ENCODE measurements around the gene ZNF598.

ZNF598 gene

DNA sequence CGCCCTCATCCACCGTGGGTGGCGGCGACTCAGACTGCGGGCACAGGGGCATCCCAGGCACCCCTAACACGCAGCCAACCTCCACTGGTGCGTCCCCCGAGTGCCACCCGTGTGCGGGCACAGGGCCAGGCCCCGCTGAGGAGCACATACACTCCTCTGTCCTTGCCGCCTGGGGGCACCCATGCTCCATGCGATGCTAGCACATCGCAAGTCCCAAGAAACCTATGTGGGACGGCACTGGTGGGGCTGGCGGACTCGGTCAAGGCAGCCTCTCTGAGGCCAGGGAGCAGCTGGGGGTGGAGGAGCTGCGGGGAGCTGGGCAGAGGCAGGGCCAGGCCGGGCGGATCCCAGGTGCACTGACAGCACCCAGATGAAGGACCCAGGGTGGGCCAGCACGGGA, 4.0 kb downstream of the ZNF598 start:
- DNase-seq, result no peak

DNA sequence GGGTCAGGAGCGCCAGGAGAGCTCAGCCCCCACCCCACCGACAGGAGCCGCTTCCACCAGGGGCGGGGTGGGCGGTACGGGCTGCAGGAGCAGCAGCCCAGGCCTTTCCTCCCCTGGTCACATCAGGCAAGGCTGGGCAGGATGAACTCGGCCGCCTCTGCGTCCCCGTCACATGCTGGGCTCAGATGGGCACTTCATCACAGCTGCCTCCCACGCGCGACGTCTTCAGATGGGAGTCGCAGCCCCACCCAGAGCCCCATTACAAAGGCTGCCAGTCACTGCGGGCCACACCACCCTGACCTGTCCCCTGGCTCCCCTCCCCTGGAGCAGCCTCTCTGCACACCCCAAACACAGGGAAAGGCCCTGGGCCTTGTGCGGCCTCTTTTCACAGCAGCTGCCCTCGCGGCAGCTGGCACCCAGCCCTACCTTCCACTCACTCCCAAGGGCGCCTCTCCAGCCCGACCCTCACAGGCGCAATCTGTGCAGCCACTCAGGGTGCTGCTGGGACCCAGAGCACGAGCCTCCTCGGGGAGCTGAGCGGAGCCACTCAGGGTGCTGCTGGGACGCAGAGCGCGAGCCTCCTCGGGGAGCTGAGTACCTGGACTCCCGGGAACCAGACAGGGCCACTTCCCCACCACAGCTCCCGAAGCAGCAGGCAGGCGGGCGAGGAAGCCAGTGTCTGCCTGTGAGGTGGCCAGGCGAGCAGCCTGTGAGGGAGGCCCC, 4.7 kb downstream of the ZNF598 start:
- DNase-seq, result no peak

- peak; percentile 85 for DNase-seq
These were observed 5.6 kb downstream of the ZNF598 start for GRCh38 chr16:2003827-2004641.

DNA sequence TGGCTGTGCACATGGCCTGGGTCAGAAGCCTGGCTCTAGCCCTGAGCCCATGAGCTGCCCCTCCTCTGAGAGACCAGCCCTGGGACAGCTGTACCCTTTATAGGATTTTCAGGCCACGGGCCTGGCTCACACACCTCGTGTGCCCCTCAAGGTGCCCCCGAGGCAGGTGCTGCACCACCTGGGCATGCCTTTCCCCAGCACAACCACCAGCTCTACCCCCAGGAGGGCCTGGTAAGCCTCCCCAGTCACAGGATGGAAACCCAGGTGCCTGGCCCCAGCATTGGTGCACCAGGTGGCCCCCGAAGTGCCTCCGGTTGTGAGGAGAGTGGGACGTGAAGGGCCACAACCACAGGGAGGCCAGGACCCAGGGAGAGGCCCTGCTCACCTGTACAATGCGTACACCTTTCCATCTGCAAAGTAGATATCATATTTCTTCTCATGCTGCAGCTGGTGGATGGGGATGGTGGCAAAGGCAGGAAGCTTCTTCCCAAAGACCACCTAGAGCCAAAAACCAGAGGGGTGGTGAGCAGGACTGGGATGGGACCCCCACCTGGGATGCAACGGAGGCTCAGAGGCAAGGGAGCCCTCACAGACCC, 6.3 kb downstream of the ZNF598 start:
- no peak for DNase-seq

DNA sequence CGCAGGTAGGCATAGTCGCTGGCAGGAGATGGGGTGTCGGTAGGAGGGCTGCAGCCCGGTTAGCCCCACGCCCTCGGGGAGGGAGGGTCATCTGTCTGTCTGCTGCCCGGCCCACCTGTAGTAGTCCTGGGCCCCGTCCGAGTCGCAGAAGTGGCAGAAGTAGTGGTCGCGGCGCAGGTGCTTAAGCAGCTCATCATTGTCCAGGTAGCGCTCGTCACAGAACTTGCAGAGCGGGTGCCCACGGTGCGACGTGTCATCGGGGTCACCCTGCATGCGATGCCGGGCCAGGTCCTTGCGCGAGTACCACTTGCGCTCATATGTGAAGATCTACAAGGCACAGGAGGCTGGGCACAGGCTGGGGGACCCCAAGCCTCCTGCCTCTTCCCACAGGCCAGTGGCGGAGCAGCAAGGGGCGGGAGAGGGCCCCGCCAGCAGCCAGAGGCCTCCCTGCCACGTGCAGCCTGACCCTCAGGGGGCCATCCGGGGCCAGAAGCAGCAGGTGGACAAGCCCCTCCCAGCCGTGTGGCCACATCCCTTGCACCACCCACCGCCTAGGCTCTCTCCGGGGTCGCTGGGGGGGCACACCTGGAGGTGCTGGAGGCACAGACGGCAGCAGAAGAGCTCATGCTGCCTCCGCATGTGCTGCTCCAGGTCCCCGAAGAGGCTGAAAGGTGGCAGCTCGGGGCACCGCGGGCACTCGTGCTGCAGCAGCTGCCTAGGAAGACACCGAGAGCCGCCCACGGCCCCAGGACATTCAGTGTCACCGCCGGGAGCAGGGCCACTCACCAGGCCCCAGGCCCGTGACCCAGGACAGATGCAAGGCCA, 7.0 kb downstream of the ZNF598 start:
- DNase-seq, result no peak

DNA sequence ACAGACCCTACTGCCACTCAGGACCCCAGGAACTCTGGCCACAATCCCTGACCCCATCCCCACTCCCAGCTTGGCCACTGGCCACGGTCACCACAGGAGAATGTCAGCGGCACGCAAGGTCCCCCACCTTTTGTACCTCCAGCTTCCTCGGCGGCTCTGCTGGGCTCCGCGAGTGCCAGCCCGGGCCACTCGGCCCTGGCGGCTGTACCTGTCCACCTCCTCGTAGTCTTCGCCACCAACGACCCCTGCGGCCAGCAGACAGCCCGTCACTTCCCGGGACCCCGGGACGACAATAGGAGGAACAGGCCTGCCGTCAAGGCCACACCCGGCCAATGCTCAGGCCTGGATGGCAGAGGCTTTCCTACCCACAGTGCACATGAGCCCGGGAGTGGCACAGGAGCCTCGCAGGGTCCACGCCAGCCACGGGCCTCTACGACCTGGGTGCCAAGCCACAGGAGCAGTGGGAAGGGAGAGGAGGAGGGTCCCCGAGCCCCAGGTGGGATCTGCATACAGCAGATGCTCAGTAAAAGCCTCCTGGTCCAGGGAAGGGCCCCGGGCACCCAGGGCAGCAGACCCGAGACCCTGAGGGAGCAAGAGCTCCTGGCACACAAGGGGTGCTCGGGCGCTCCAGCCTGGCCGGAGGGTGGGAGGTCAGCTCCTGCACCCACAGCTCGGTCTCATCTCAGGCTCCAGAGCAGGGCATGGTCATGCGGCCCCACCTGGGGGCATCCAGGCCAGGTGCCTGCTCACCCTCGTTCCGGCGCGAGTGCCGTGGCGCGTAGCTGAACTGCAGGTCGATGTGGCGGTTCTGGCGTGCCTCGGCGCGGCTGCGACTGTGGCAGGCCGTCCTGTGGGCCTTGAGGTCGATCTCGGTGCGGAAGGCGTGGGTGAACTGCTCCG, 7.9 kb downstream of the ZNF598 start:
- no peak for DNase-seq

- no peak for DNase-seq
These were observed 8.6 kb downstream of the ZNF598 start for GRCh38 chr16:2001035-2001434.

DNA sequence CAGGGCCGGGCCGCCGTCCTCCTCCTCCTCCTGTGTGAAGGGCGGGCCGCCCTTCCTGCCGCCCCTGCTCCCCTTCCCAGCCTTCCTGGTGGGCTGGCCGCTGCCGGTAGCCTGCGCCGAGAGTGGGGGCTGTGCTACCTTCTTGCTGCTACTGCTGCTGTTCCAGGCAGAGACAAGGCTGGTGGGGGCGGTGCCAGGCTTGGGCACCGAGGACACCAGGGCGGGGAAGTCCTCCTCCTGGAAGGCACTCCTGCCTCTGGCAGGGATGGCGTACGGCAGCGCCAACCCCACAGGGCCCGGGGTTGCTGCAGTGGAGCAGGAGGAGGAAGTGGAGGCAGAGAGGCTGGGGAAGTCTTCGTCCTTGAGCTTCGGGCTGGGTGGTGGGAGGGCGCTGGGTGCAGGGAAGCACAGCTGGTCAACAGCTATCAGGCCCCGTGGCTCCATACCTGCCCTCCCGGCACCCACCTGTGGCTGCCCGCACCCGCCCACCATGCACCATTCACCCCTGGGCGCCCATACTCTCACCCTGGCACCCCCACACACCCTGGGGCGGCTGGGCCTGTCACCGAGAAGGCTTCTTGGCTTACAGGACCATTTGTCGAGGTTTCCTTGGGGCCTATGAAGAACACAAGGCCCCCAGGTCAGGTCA, 9.6 kb downstream of the ZNF598 start:
- DNase-seq, result no peak

- no peak for DNase-seq
These were observed 10.5 kb downstream of the ZNF598 start for GRCh38 chr16:1998852-1999801.

DNA sequence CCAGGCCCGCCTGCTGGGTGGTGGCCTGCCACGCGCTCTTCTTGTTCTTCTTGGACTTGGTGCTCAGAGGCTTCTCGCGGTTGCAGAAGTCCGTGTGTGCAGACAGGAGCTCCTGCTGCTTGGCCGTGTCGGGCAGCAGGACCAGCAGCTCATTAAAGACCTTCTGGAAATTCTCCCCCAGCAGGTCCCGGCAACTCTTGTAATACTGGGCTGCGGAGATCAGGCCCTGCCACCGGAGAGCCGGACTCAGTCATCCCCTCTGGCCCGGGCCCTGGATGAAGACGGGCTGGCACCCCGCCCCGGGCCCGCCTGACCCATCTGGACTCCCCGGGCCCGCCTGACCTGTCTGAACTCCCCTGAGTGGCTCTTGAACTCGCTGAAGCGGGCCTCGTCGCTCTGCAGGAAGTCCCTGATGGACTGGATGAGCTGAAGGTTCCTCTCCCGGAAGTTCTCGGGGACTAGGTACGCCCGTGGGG, 11.2 kb downstream of the ZNF598 start:
- no peak for DNase-seq

- no peak for DNase-seq
These were observed 11.9 kb downstream of the ZNF598 start for GRCh38 chr16:1997494-1998359.

DNA sequence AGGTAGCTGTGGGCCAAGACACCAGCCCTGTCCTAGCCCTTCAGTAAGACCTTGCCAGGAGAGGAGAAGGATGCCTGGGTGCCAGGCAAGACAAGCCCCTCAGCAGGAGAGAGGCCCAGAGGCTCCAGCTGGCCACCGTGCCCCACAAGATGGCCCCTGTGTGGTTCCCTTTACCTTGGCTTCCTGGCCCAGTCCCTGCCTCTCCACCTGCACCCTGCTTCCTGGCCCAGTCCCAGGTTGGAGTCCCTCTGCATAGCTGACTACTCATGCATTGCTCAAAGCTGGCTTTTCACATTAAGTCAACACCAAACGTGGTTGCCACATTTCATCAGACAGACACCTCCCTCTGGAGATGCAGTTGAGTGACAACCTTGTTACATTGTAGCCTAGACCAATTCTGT, 15.9 kb downstream of the ZNF598 start:
- DNase-seq, result peak; percentile 20

- DNase-seq, result no peak
These were observed 16.8 kb downstream of the ZNF598 start for GRCh38 chr16:1992704-1993317.

GRCh38 chr16:1991948-1992703, 17.5 kb downstream of the ZNF598 start:
- peak; percentile 94 for DNase-seq

DNA sequence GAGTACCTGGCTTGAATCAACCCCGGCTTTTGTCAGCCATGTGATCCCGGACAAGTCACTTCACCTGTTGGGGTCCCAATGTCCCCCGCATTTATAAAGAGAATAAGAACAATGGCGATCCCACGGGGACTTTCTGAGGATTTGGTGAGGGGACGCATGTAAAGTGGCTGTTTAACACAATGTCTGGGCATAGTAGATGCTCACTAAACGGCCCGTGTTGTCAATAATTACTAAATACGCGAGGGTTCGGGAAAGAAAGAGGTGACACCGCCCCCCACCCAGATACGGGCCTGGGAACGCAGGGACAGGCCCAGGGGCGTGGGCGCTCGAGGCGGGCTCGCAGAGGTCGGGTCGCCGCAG, 18.1 kb downstream of the ZNF598 start:
- no peak for DNase-seq

DNA sequence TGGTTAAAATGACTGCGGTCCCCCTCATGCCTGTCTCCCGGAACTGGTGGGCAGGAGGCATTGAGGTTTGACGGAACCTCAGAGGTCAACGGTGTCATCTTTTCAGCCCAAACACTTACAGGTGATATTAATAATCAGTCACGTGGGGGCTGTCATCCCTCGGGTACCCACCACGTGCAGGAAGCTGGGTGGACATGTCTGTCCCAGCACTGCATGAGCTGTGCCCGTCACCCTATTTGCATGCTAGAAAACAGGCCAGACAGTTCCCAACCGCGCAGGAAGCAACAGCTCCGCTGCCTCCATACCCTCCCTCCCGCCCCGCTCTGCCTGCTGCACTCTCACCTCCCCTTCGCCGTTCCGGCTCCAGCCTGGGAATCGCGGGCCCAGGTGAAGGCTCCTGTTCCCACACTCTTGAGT, 18.5 kb downstream of the ZNF598 start:
- DNase-seq, result no peak

GRCh38 chr16:1990351-1991134, 19.1 kb downstream of the ZNF598 start:
- DNase-seq, result no peak

All from fibroblast of skin of scalp (primary cell).